ENCODE measurements around the gene KDF1.

The KDF1 gene

DNA sequence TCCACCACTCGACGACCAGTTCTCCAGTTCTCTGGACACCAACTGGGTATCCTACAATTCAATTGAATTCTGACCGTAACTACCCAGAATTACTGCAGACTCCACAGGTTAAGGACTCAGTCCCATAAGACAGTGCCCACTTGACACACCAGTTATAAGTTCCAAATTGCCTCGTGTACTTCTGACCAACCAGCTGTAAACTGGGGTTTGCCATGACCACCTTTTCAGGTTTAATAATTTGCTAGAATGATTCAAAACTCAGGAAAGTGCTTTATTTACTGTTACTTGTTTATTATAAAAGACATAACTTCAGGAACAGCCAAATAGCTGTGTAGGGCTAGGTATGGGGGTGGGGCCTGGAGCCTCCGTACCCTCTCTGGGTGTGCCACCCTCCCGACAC lies 23.4 kb downstream of the KDF1 start:
- no peak for TF ChIP-seq GATA1 (IDR thresholded peaks at IDR 0.05; ENCODE audit: low read depth, low read length)
- TF ChIP-seq POLR2A (IDR thresholded peaks at IDR 0.05; ENCODE audit: low read length): no peak
- DNase-seq: no peak

DNA sequence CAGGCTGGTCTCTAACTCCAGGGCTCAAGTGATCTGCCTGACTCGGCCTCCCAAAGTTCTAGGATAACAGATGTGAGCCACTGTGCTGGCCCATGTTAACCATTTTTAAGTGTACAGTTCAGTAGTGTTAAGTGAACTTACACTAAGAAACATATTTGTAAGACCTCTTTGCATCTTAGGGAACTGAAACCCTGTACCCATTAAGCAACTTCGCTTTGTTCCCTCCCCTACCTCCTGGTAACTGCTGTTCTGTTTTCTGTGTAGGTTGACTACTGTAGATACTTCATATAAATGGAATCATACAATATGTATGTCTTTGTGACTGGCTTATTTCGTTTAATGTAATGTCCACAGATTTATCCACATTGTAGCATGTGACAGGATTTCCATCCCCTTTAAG lies 27.7 kb downstream of the KDF1 start:
- no peak for TF ChIP-seq GATA1 (IDR thresholded peaks at IDR 0.05; ENCODE audit: low read depth, low read length)
- TF ChIP-seq POLR2A (IDR thresholded peaks at IDR 0.05; ENCODE audit: low read length): no peak
- DNase-seq: no peak

DNA sequence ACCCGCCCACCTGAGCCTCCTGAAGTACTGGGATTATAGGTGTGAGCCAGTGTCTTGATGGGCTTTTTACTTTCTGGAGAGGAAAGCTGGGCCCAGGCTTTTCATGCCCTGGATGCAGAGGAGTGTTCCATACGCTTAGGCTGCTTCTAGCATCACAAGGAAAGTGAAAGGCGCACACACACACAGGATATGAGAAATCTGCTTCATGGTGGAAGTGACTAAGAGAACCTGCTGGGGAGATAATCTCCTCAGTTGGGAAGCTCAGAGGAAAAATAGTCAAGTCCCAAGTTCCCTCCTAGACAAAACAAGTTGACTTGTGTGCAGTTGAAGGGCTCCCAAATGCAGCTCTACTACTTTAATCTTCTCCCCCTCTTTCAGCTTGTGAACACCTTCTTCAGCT lies 36.6 kb downstream of the KDF1 start:
- DNase-seq: no peak
- TF ChIP-seq GATA1 (IDR thresholded peaks at IDR 0.05; ENCODE audit: low read depth, low read length): no peak
- no peak for TF ChIP-seq POLR2A (IDR thresholded peaks at IDR 0.05; ENCODE audit: low read length)

DNA sequence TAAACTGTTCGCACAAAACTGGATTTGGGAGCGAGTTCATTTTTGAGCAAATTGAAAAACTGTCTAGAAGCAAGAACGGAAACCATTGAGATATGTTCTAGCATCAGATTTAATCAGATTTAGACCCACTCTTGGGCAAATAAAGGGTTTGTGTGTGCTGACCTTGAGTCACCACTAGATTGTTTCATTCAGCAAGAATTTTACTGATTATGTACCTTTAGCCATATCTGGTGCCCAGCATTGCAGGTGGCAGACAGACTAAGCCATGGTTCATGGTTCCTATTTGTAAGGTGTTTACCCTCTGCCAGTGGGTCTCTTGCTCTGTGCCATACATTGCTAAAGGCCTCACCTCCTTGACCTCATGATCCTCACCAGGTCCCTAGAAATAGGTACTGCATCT lies 37.4 kb downstream of the KDF1 start:
- TF ChIP-seq GATA1 (IDR thresholded peaks at IDR 0.05; ENCODE audit: low read depth, low read length) (no peak), POLR2A (IDR thresholded peaks at IDR 0.05; ENCODE audit: low read length) (no peak)
- no peak for DNase-seq

DNA sequence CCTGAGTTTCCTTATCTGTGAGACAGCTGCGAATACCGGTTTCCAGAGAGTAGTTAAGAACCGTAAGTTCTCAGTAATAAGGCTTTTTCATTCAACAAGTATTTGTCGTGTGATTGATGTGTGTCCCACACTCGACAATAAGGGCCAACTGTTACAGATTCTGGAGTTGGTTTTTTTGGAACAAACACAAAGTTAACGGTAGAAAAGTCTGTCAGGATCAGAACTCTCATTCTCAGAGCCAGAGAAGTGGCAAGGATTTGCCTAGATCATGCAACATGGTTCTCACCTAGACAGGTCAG lies 37.9 kb downstream of the KDF1 start:
- no peak for DNase-seq
- TF ChIP-seq POLR2A (IDR thresholded peaks at IDR 0.05; ENCODE audit: low read length) (no peak), GATA1 (IDR thresholded peaks at IDR 0.05; ENCODE audit: low read depth, low read length) (no peak)

DNA sequence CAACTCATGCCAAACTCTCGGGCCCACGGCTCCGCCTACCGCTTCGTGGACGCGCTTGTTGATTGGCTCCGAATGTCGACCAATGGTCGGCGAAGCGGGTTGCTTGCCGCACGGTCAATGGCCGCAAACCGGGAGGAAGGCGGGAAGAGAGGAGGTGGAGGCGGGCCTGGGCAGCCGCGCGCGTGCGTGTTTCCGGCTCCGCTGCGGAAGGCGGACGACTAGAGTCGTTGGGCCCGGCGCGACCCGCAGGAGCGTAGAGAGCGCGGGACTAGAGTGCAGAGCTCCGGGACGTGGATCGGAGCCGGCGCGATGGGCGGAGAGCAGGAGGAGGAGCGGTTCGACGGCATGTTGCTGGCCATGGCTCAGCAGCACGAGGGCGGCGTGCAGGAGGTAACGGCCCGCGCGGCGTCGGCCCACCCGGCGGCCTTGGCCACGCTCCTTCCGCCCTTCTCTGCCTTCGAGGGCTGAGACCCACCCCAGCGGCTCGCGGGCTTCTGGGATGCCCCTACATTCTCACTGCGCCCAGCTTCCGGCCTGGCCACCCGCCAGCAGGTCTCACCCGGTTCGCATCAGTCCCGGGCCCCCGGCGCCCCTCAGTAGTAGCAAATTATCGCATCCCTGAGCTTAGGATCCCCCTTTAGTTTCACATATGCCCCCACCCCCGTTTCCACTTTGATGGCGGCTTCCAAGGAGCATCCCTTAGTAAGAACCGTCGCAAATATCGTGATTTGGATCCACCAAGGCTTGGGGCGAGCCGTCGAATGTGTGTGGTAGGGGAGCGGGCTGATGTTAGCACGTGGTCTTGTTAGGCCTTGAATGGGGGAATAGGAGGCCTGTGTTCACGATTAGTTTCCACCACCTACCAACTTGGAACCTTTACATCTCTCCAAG lies 38.5 kb downstream of the KDF1 start, which contains the start of gene NUDC:
Gene NUDC, plus strand, starts transcription at position 204 of the 891 bp plus-strand sequence. Its CDS starts 106 bp downstream, at position 310.
- peak; percentile 98 for DNase-seq
- TF ChIP-seq POLR2A (IDR thresholded peaks at IDR 0.05; ENCODE audit: low read length) (peak; percentile 95), GATA1 (IDR thresholded peaks at IDR 0.05; ENCODE audit: low read depth, low read length) (no peak)

DNA sequence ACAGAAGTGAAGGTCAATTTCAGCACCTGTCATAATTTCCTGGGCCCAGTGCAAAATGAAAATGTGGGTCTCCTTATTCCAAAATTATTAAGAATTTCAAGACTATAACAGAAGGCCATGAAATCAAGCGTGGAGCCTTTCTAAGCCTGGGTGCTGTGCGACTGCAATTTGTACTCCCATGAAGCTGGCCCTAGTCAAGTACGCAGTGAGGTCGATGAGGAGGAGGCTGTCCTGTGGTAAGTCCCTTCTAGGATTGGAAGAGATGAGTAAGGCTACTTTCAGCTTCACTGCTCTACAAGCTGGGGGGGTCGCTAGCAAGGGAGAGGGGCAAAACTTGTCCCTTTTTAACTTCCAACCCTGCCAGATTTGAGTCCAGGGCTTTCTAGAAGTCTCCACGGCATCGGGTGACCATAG lies 39.1 kb downstream of the KDF1 start:
- TF ChIP-seq POLR2A (IDR thresholded peaks at IDR 0.05; ENCODE audit: low read length): no peak
- TF ChIP-seq GATA1 (IDR thresholded peaks at IDR 0.05; ENCODE audit: low read depth, low read length): no peak
- DNase-seq: no peak

DNA sequence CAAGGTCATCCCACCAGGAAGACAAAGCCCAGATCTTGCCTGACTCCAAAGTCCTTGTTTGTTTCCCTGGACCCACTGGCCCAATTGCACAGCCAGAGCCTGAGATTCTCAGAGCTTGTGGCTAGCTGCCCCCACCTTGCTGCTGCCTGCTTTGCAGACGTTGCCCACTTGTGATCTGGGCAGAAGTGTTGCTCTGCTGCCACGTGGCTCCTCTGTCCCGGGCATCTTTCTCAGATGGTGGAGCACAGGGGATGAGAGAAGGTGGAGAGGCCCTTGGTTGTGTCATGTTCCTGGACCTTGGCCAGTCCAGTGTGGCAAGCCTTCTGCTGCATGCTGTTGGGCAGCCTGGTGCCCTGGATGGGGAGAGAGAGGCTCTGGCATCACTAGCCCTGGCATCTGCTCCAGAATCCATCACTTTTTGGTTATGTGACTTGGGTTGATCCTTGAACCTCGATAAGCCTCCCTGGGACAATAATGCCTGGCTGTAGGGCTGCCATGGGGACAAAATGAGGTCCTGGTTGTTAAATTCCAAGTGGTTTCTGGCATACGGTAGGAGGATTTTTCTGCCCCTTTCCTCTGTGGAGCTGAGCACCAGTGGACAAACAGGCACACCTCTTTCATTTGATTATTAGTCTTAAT lies 44.9 kb downstream of the KDF1 start:
- no peak for DNase-seq
- TF ChIP-seq GATA1 (IDR thresholded peaks at IDR 0.05; ENCODE audit: low read depth, low read length) (no peak), POLR2A (IDR thresholded peaks at IDR 0.05; ENCODE audit: low read length) (no peak)

DNA sequence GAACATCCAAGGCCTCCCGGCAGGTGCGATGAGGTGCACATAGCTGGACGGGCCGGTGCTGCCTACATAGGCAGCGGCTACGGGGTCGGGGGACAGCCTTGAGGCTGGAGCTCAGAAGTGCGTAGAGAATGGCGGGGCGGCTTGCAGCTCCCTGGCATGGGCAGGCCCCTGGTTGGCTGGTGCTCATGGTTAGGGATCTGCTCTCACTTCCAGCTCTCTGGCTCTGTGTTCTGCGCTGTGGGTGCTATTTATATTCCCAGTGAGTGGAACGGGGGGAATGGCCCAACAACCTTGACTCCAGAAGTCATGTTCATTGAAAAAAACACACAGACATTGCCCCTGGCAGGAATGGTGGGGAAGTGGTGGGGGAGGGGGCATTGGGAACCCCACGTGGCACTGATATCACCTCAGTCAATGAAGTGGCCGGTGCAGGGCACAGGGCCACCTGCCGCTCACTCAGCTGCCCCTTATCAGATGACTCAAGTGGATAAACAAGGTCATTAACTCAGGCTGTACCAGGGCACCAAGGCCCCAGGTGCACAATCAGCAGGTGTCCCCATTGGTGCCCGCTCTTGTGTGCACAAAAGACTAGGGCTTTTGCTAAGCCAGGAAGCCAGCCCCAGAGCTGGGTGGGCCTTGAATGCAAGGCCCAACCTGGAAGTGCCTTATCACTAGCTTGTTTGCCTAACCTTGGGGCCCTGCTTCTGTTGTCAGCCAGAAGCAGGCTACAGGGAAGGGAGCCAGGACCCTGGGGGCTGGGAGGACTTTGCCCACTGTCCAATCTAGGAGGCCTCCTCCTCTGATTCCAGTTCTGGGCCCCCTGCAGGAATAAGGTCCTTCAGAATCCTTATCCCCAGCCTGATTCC lies 46.3 kb downstream of the KDF1 start, which contains the start of gene NR0B2:
Gene NR0B2, minus strand, starts transcription at position 222 of the 866 bp plus-strand sequence. Its CDS starts 35 bp downstream, at position 187.
- DNase-seq: peak; percentile 77 to 89
- TF ChIP-seq GATA1 (IDR thresholded peaks at IDR 0.05; ENCODE audit: low read depth, low read length) (no peak), POLR2A (IDR thresholded peaks at IDR 0.05; ENCODE audit: low read length) (no peak)

DNA sequence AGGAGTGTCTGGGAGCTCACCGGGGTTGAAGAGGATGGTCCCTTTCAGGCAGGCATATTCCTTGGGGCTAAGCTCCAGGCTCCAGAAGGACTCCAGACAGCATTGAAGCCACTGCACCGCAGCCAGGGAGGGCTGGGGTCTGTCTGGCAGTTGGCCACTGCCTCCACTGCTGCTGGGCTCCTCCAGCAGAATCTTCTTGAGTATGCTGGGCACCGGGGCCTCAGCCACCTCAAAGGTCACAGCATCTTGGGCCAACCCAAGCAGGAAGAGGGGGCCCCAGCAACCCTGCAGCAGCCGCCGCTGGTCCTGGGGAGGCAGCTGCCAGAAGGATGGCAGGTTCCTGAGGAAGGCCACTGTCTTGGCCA lies 46.9 kb downstream of the KDF1 start:
- no peak for DNase-seq
- TF ChIP-seq POLR2A (IDR thresholded peaks at IDR 0.05; ENCODE audit: low read length): no peak
- no peak for TF ChIP-seq GATA1 (IDR thresholded peaks at IDR 0.05; ENCODE audit: low read depth, low read length)

DNA sequence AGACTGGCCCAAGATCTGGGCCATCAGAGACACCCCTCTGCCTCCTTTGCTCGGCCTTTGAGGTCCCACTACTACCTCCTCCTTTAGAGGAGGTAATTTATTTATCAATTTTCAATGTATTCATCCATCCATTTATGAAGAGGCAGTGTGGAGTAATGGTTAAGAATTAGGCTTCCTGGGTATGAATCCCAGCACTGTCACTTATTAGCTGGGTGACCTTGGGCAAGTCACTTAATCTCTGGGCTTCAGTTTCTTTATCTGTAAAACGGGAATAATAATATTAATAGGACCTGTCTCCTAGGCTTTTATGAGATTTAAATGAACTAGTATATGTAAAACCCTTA lies 48.1 kb downstream of the KDF1 start:
- no peak for TF ChIP-seq POLR2A (IDR thresholded peaks at IDR 0.05; ENCODE audit: low read length)
- TF ChIP-seq GATA1 (IDR thresholded peaks at IDR 0.05; ENCODE audit: low read depth, low read length): no peak
- DNase-seq: no peak

DNA sequence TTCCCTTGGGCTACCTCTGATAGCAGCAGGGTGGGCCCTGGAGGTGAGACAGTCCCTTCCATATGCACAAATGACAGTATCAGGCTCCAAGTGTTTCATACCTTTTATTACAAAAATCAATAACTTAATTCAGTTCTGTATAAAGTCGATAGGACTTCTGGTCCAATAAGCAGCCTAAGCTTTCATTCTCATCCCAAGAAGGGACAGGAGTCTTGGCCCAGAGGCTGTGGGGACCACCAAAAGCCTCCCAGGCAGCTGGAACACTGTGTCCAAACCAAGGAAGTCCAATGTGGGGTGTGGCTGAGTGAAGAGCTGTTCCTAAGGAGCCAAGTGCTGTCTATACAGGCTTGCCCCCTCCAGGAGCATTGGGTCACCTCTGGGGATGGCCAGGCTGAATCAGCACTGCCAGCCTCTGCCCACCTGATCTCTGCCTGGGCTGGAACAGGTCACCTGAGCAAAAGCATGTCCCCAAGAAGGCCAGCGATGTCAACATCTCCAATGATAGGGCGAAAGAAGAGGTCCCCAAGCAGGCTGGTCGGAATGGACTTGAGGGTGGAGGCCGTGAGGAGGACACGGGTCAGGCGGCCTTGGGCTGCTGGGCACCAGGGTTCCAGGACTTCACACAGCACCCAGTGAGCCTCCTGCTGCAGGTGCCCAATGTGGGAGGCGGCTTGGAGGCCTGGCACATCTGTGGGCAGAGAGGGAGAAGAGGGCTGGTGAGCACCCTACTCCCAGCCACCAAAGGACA lies 48.7 kb downstream of the KDF1 start:
- no peak for DNase-seq
- TF ChIP-seq GATA1 (IDR thresholded peaks at IDR 0.05; ENCODE audit: low read depth, low read length): no peak
- TF ChIP-seq POLR2A (IDR thresholded peaks at IDR 0.05; ENCODE audit: low read length): no peak

DNA sequence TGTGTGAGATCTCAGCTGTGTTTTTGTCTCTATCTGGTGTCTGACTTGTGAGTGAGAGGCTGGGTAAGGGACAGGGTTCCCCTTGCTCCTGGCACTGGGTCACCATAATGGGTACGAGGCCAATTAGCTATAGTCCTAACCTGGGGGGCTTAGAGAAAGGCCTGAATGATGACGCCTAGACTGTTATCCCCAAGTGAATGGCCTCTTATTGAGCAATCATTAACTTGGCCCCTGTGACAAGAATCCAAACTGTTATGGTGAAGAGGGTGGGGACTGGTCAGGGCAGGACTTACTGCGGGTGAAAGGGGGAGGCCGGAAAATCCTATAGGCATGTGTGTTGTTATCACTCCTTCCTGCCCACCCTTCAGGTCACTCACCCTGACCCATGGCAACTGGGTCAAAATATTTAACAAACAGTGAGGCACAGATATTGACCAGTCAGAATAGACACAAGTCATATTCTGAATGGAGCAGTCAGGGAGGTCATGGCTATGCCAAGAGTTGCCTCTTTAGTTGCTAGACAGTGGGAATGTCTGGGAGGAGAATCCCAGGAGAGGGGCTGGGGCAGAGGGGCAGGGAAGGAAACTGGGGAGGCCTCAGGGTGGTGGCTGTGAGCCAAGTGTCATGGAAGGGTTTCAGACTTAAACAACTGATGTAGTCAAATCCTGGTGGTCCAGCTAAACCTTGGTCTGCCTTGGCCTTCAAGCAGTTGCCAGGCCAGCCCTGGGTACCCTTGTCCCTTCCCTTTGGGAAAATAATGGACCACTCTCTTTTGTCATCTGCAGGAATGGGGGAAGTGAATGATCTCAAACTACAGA lies 49.7 kb downstream of the KDF1 start:
- no peak for DNase-seq
- TF ChIP-seq POLR2A (IDR thresholded peaks at IDR 0.05; ENCODE audit: low read length): no peak
